IMR-90 (cell line): ENCODE results near the gene KRT6B. TPM values are rescaled to one million over a fixed set of nuclear protein-coding genes. Genes with fewer than 3 reads are reported as not detected.

ENCODE experiments used
- ATAC-seq: fragments of 200-7000 bp; cut with Tn5 transposase; 2 replicates; pipeline ENCODE4 v1.9.1; 2020; ENCODE audit warnings: low read depth, mild to moderate bottlenecking, moderate library complexity
- BruUV-seq: library from RNA; stranded (reverse); fragments of 400-500 nt; replicated peaks from 2 replicates; lab custom pipeline; 2021; lab: Mats Ljungman, UMichigan
- CTCF ChIA-PET: fragments of 300-600 bp; formaldehyde crosslinking; extraction: SDS; loops from one replicate; lab custom pipeline; 2021; ENCODE audit warnings: antibody characterized with exemption; lab: Yijun Ruan, JAX
- POLR2A ChIA-PET: fragments of 300-600 bp; sonication (Branson Sonifier 250); formaldehyde crosslinking; loops from one replicate; lab custom pipeline; 2022; ENCODE audit warnings: antibody characterized with exemption; ENCODE audit not compliant: unreplicated experiment; lab: Charles Lee
- DNase-seq: peaks from one replicate; pipeline ENCODE4 v3.0.0; 2013
- H2AFZ ChIP-seq: replicated peaks from 2 replicates; pipeline ENCODE3; 2013; ENCODE audit warnings: low read length, mild to moderate bottlenecking; ENCODE audit not compliant: poor library complexity
- H2AK5ac ChIP-seq: 2 replicates; pipeline ENCODE4 v1.6.1; 2013; ENCODE audit warnings: low read depth, low read length, inconsistent platforms
- H2AK9ac ChIP-seq: replicated peaks from 2 replicates; pipeline ENCODE3; 2013; ENCODE audit warnings: mild to moderate bottlenecking, low read depth, low read length, moderate library complexity; ENCODE audit not compliant: poor library complexity
- H2BK120ac ChIP-seq: 2 replicates; pipeline ENCODE4 v1.6.1; 2013; ENCODE audit warnings: low read depth, low read length, inconsistent platforms
- H2BK15ac ChIP-seq: 3 replicates; pipeline ENCODE4 v1.6.1; 2013; ENCODE audit warnings: low read depth, low read length, inconsistent platforms
- H2BK20ac ChIP-seq: 2 replicates; pipeline ENCODE4 v1.6.1; 2013; ENCODE audit warnings: low read depth, mild to moderate bottlenecking, inconsistent platforms, low read length, moderate library complexity
- H2BK5ac ChIP-seq: 2 replicates; pipeline ENCODE4 v1.6.1; 2013; ENCODE audit warnings: mild to moderate bottlenecking, low read depth, low read length, inconsistent platforms; ENCODE audit not compliant: poor library complexity, severe bottlenecking
- H3K14ac ChIP-seq: replicated peaks from 2 replicates; pipeline ENCODE4 v1.6.1; 2013; ENCODE audit warnings: low read depth, low read length, inconsistent platforms
- H3K18ac ChIP-seq: 2 replicates; pipeline ENCODE4 v1.6.1; 2013; ENCODE audit warnings: low read depth, low read length, control low read depth
- H3K23ac ChIP-seq: 2 replicates; pipeline ENCODE4 v1.6.1; 2013; ENCODE audit warnings: low read depth, low read length, inconsistent platforms
- H3K27ac ChIP-seq: 2 replicates; pipeline ENCODE4 v1.5.1; 2013; ENCODE audit warnings: mild to moderate bottlenecking, control low read depth, low read length; ENCODE audit not compliant: insufficient read depth
- H3K27me3 ChIP-seq: 2 replicates; pipeline ENCODE4 v1.6.1; 2013; ENCODE audit warnings: low read length; ENCODE audit not compliant: control insufficient read depth, insufficient read depth
- H3K36me3 ChIP-seq: 2 replicates; pipeline ENCODE4 v1.6.1; 2013; ENCODE audit warnings: low read length, mixed read lengths; ENCODE audit not compliant: control insufficient read depth, insufficient read depth
- H3K4ac ChIP-seq: 2 replicates; pipeline ENCODE4 v1.6.1; 2013; ENCODE audit warnings: low read depth, low read length, inconsistent platforms
- H3K4me1 ChIP-seq: 2 replicates; pipeline ENCODE4 v1.6.1; 2013; ENCODE audit warnings: low read length, mixed read lengths; ENCODE audit not compliant: control insufficient read depth, insufficient read depth
- H3K4me2 ChIP-seq: 2 replicates; pipeline ENCODE4 v1.6.1; 2013; ENCODE audit warnings: low read depth, mild to moderate bottlenecking, control low read depth, low read length, moderate library complexity
- H3K4me3 ChIP-seq: 2 replicates; pipeline ENCODE4 v1.5.1; 2013; ENCODE audit warnings: low read depth, mild to moderate bottlenecking, control low read depth, low read length, moderate library complexity; ENCODE audit not compliant: insufficient read depth
- H3K56ac ChIP-seq: 2 replicates; pipeline ENCODE4 v1.6.1; 2013; ENCODE audit warnings: low read length, inconsistent platforms; ENCODE audit not compliant: insufficient read depth; ENCODE audit errors: extremely low read depth
- H3K79me1 ChIP-seq, 2 experiments: 2 replicates each; pipeline ENCODE4 v1.6.1; 2013; ENCODE audit warnings: low read length in 2 of 2, inconsistent platforms in 1 of 2, low read depth in 1 of 2
- H3K9ac ChIP-seq: 2 replicates; pipeline ENCODE4 v1.6.1; 2013; ENCODE audit warnings: low read depth, low read length, control low read depth
- H3K9me1 ChIP-seq: 2 replicates; pipeline ENCODE4 v1.6.1; 2013; ENCODE audit warnings: low read length, inconsistent platforms; ENCODE audit not compliant: insufficient read depth
- H3K9me3 ChIP-seq: 2 replicates; pipeline ENCODE4 v1.6.1; 2013; ENCODE audit warnings: low read length; ENCODE audit not compliant: control insufficient read depth, insufficient read depth
- H4K20me1 ChIP-seq: 2 replicates; pipeline ENCODE4 v1.6.1; 2013; ENCODE audit warnings: low read length, inconsistent platforms; ENCODE audit not compliant: insufficient read depth
- H4K5ac ChIP-seq: 2 replicates; pipeline ENCODE4 v1.6.1; 2013; ENCODE audit warnings: mild to moderate bottlenecking, low read depth, low read length, control low read depth
- H4K8ac ChIP-seq, 2 experiments: 2 replicates each; pipeline ENCODE4 v1.6.1; 2013; ENCODE audit warnings: low read depth in 2 of 2, low read length in 2 of 2, control low read depth in 1 of 2, inconsistent platforms in 1 of 2
- H4K91ac ChIP-seq: 2 replicates; pipeline ENCODE4 v1.6.1; 2013; ENCODE audit warnings: low read depth, low read length, inconsistent platforms; ENCODE audit not compliant: insufficient read depth
- BHLHE40 ChIP-seq: fragments of 150-350 bp; IDR thresholded peaks from 2 replicates; pipeline ENCODE4 v1.6.1; 2016; ENCODE audit warnings: mild to moderate bottlenecking, low read depth, low read length
- CEBPB ChIP-seq: IDR thresholded peaks from 2 replicates; pipeline ENCODE4 v1.6.1; 2012; ENCODE audit warnings: low read depth, low read length, improper control_type of control experiment
- CHD1 ChIP-seq: IDR thresholded peaks from 2 replicates; pipeline ENCODE4 v1.6.1; 2012; ENCODE audit warnings: low read depth, low read length, improper control_type of control experiment
- FOS ChIP-seq: fragments of 150-350 bp; IDR thresholded peaks from 2 replicates; pipeline ENCODE4 v1.6.1; 2016; ENCODE audit warnings: low read depth, low read length
- MAFK ChIP-seq: IDR thresholded peaks from 2 replicates; pipeline ENCODE4 v1.6.1; 2012; ENCODE audit warnings: low read depth, low read length, improper control_type of control experiment
- MAZ ChIP-seq: IDR thresholded peaks from 2 replicates; pipeline ENCODE4 v1.6.1; 2012; ENCODE audit warnings: low read depth, mild to moderate bottlenecking, low read length, improper control_type of control experiment, moderate library complexity, borderline replicate concordance
- MXI1 ChIP-seq: IDR thresholded peaks from 2 replicates; pipeline ENCODE4 v1.6.1; 2012; ENCODE audit warnings: low read depth, mild to moderate bottlenecking, low read length, moderate library complexity, borderline replicate concordance
- NFE2L2 ChIP-seq: fragments of 150-350 bp; IDR thresholded peaks from 2 replicates; pipeline ENCODE4 v1.6.1; 2016; ENCODE audit warnings: low read depth, mild to moderate bottlenecking, low read length
- RAD21 ChIP-seq: IDR thresholded peaks from 2 replicates; pipeline ENCODE4 v1.6.1; 2012; ENCODE audit warnings: low read length, improper control_type of control experiment
- RCOR1 ChIP-seq: IDR thresholded peaks from 2 replicates; pipeline ENCODE4 v1.6.1; 2012; ENCODE audit warnings: mild to moderate bottlenecking, low read length, improper control_type of control experiment; ENCODE audit not compliant: insufficient replicate concordance
- SMC3 ChIP-seq: fragments of 150-350 bp; IDR thresholded peaks from 2 replicates; pipeline ENCODE4 v1.6.1; 2016; ENCODE audit warnings: low read depth, mild to moderate bottlenecking, antibody characterized with exemption, low read length, moderate library complexity
- WGBS, 2 experiments: methylation state at CpG; one replicate each; pipeline versions ENCODE4 v1.1.5 to v1.1.7; 2013; ENCODE audit warnings: missing lambda C conversion rate in 2 of 2; ENCODE audit not compliant: insufficient read length in 1 of 2; ENCODE audit errors: extremely low coverage in 2 of 2; 5-methylcytosine and 5-hydroxymethylcytosine counted together
- dilution Hi-C: fragments of 300-500 bp; cut with HindIII; formaldehyde crosslinking; loops from one replicate; pipeline ENCODE4 v1.14.3; 2018; ENCODE audit warnings: low sequenced_read_pairs; ENCODE audit not compliant: unreplicated experiment
- in situ Hi-C: fragments of 300-500 bp; cut with MboI; formaldehyde crosslinking; loops from 3 replicates; pipeline ENCODE4 v1.14.3; 2019; ENCODE audit warnings: low sequenced_read_pairs, inconsistent platforms, mixed read lengths
- intact Hi-C: fragments of 100-400 bp; cut with micrococcal nuclease; formaldehyde crosslinking; loops from 2 replicates; pipeline ENCODE4 v1.10.0; 2022
- polyA plus RNA-seq, 3 experiments: library from polyadenylated mRNA; depleted of rRNA; stranded (reverse); fragments of >200 nt; gene quantifications; 2 replicates each; pipeline ENCODE4 v1.2.3, GENCODE V29; 2012; ENCODE audit warnings: low replicate concordance in 1 of 3
- total RNA-seq: library from RNA; depleted of rRNA; stranded (reverse); fragments of >200 nt; gene quantifications from 2 replicates; pipeline ENCODE4 v1.2.3, GENCODE V29; 2012
- TF ChIP-seq, protein P1 (sequence below): fragments of 150-350 bp; IDR thresholded peaks from 2 replicates; pipeline ENCODE4 v1.6.1; 2016; ENCODE audit warnings: low read depth, mild to moderate bottlenecking, low read length, moderate library complexity, borderline replicate concordance

KRT6B gene
- total and polyA plus RNA-seq, 2 of the 4 experiments (the other 2 are of a cell fraction) = not detected

DNA sequence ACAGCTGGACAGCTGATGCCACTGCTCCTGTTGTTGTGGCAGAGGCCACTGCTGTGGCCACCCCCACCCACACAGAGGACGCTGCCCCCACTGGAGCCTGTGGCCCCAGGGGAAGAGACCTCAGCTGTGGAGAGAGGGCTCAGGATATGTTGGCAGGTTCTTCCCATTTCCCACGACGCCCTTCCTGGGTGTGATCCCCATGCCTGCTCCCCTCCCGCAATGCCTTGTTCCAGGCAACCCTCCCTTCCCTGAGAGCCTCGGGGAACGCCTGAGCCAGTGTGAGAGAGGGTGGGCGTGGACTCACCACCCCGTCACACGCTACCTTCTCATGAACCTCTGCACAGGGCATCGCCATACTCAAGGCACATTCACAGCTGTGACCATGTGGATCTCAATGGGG, 40.1 kb downstream of the KRT6B start:
- H3K9me3 ChIP-seq = no peaks in the 10 kb centered on the region
- H3K23ac ChIP-seq = no peak overlapping the region
- H3K9me1 ChIP-seq = peaks cover 6% of the 10 kb centered on the region; the same call in 1 of the 2 replicates
- H3K18ac ChIP-seq = no peak overlapping the region
- H3K79me1 ChIP-seq = no peaks in the 10 kb centered on the region
- in situ Hi-C loops (no loop called here), dilution Hi-C loops (no loop called here), intact Hi-C loops (no loop called here)
- H3K4me2 ChIP-seq = no peak overlapping the region
- H2BK15ac ChIP-seq = no peak overlapping the region
- no peak overlapping the region for H2BK120ac ChIP-seq
- H4K5ac ChIP-seq = no peak overlapping the region
- ChIA-PET CTCF (no interaction called here), POLR2A (no interaction called here)
- DNase-seq = no peak
- H3K9ac ChIP-seq = no peak overlapping the region
- H2AFZ ChIP-seq = no peak overlapping the region
- TF ChIP-seq CHD1 (no peak), MAFK (no peak), RCOR1 (no peak), CEBPB (no peak), MAZ (no peak), SMC3 (no peak), NFE2L2 (no peak), RAD21 (no peak), MXI1 (no peak), FOS (no peak), BHLHE40 (no peak)
- TF ChIP-seq, protein P1, sequence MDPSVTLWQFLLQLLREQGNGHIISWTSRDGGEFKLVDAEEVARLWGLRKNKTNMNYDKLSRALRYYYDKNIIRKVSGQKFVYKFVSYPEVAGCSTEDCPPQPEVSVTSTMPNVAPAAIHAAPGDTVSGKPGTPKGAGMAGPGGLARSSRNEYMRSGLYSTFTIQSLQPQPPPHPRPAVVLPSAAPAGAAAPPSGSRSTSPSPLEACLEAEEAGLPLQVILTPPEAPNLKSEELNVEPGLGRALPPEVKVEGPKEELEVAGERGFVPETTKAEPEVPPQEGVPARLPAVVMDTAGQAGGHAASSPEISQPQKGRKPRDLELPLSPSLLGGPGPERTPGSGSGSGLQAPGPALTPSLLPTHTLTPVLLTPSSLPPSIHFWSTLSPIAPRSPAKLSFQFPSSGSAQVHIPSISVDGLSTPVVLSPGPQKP = no peak
- no CpG with 5 or more reads among the region's 10 CpGs for WGBS, 2 experiments
- H2BK20ac ChIP-seq = no peak overlapping the region
- no peaks in the 10 kb centered on the region for H3K36me3 ChIP-seq
- no TSS peak for BruUV-seq
- H3K27ac ChIP-seq = no peak overlapping the region
- ATAC-seq = no peak
- H4K20me1 ChIP-seq = no peaks in the 10 kb centered on the region
- no peak overlapping the region for H3K4me3 ChIP-seq
- H3K4ac ChIP-seq = no peak overlapping the region
- H3K56ac ChIP-seq = no peak overlapping the region
- H2BK5ac ChIP-seq = no peak overlapping the region
- H3K27me3 ChIP-seq = peaks cover 11% of the 10 kb centered on the region
- no peak overlapping the region for H3K14ac ChIP-seq
- no peak overlapping the region for H4K8ac ChIP-seq
- no peak overlapping the region for H2AK5ac ChIP-seq
- no peak overlapping the region for H4K91ac ChIP-seq
- no peak overlapping the region for H2AK9ac ChIP-seq
- no peaks in the 10 kb centered on the region for H3K4me1 ChIP-seq
